Brain microvascular endothelial cell (primary cell): ENCODE data around the gene HECA.
"Not testable (repeated sequence)": the region's sequence is repeated elsewhere in the genome, so short reads cannot be mapped to it uniquely, and the experiment has no call there.

Source experiments
- DNase-seq: peaks from one replicate; pipeline ENCODE4 v3.0.0-alpha.2; 2020
- H3K27ac ChIP-seq: fragments of 250-450 bp; sonication (Bioruptor Pico); 2 replicates; pipeline ENCODE4 v1.5.1; 2020; ENCODE audit warnings: mild to moderate bottlenecking, moderate library complexity
- H3K27me3 ChIP-seq: fragments of 250-450 bp; sonication (Bioruptor Pico); replicated peaks from 2 replicates; pipeline ENCODE4 v1.5.1; 2020; ENCODE audit warnings: mild to moderate bottlenecking
- H3K36me3 ChIP-seq: fragments of 250-450 bp; sonication (Bioruptor Pico); replicated peaks from 2 replicates; pipeline ENCODE4 v1.5.1; 2020; ENCODE audit warnings: mild to moderate bottlenecking
- H3K4me3 ChIP-seq: 2 replicates; pipeline ENCODE4 v1.5.1; 2011; ENCODE audit warnings: low read depth, mild to moderate bottlenecking, control low read depth, low read length, moderate library complexity
- in situ Hi-C: cut with HindIII; loops from 2 replicates; pipeline ENCODE4 v1.10.0; 2017; ENCODE audit warnings: low sequenced_read_pairs, low pct_ligation_motif_present
- TF ChIP-seq, protein P1 (sequence below): IDR thresholded peaks from 2 replicates; pipeline ENCODE4 v1.5.1; 2011; ENCODE audit warnings: low read depth, mild to moderate bottlenecking, moderate library complexity, low read length, control low read depth, inconsistent platforms; ENCODE audit errors: missing control alignments

Gene HECA

DNA sequence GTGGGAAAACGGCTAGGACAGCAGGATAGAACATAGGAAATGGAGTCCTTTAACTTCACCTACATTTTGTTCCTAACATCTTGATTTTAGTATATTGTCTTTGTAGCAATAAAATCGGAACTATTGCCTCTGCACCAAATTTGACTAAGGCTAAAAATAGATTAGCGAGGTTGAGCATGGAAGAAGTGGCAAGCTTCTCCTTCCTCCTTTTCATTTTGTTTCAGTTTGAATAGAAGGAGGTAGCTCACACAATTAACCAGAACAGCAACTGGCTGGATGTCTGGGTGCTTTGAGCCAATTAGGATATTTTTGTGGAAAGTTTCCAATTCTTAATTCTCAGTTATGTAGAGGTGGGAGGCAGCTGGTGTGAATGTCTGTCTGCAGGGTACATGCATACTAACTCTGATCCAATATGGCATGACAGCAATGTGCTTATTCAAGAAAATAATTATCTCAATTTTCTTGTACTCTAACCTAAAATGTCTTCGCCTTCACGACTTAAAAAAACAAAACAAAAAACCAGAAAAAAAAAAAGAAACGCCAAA is 3.1 kb upstream of the HECA start:
- in situ Hi-C loops: no loop called here
- no peak overlapping the region for H3K27ac ChIP-seq
- H3K4me3 ChIP-seq: no peak overlapping the region
- H3K36me3 ChIP-seq: no peaks in the 10 kb centered on the region
- TF ChIP-seq, protein P1, sequence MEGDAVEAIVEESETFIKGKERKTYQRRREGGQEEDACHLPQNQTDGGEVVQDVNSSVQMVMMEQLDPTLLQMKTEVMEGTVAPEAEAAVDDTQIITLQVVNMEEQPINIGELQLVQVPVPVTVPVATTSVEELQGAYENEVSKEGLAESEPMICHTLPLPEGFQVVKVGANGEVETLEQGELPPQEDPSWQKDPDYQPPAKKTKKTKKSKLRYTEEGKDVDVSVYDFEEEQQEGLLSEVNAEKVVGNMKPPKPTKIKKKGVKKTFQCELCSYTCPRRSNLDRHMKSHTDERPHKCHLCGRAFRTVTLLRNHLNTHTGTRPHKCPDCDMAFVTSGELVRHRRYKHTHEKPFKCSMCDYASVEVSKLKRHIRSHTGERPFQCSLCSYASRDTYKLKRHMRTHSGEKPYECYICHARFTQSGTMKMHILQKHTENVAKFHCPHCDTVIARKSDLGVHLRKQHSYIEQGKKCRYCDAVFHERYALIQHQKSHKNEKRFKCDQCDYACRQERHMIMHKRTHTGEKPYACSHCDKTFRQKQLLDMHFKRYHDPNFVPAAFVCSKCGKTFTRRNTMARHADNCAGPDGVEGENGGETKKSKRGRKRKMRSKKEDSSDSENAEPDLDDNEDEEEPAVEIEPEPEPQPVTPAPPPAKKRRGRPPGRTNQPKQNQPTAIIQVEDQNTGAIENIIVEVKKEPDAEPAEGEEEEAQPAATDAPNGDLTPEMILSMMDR: no peak
- no peak for DNase-seq
- H3K27me3 ChIP-seq: no peaks in the 10 kb centered on the region

DNA sequence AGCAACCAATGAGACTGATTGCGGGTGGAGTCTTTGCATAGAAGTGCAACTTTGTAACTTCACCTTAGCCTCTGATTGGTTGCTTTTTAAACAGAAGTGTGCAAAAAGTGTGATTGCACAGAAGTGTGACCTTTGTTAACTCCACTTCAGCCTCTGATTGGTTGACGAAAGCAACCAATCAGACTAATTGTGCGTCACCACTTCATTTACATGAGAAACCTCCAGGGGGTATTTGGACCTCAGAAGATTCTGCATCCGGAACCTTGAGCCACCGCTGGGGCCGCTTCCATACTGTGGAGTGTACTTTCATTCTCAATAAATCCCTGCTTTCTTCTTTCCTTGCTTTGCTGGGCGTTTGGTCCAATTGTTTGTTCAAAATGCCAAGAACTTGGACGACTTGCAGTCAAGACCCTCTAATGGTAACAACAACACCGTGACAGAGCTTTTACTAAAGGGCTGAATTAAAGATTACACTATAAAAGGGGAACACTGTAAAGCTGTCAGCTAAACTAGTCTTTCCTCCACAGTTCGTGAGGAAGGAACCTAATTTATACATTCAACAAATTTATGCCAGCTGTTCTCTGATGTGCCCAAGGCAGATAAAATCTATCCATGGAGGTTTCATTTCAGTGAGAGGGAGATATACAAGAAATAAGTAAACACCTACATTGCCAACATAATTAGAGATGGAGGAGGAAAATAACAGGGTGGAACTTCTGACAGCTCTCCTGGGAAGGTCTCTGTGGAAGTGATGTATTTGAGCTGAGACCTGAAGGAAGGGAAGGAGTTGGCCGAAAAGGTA is 1.4 kb upstream of the HECA start:
- H3K27me3 ChIP-seq: no peaks in the 10 kb centered on the region
- TF ChIP-seq, protein P1: no peak
- H3K4me3 ChIP-seq: no peak overlapping the region
- no peaks in the 10 kb centered on the region for H3K36me3 ChIP-seq
- in situ Hi-C loops: no loop called here
- no peak for DNase-seq
- H3K27ac ChIP-seq: no peak overlapping the region

DNA sequence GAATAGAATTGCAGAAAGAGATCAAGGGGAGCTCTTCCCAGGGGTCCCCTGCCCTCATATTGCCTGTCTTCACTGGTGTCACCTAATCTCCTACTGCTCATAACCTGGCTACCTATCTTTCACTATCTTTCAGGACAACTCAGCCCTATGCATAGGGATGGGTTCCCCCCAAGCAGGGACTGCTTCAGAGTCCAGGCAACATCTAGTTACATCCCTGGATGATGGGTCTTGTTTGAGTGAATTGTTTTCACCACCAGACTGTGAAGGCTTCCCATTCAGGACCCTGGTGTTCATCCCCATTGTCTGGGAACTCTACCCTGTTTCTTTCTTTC is 850 bp upstream of the HECA start:
- H3K4me3 ChIP-seq: no peak overlapping the region
- H3K27me3 ChIP-seq: no peaks in the 10 kb centered on the region
- DNase-seq: no peak
- H3K27ac ChIP-seq: no peak overlapping the region
- TF ChIP-seq, protein P1: no peak
- no peaks in the 10 kb centered on the region for H3K36me3 ChIP-seq
- in situ Hi-C loops: no loop called here

DNA sequence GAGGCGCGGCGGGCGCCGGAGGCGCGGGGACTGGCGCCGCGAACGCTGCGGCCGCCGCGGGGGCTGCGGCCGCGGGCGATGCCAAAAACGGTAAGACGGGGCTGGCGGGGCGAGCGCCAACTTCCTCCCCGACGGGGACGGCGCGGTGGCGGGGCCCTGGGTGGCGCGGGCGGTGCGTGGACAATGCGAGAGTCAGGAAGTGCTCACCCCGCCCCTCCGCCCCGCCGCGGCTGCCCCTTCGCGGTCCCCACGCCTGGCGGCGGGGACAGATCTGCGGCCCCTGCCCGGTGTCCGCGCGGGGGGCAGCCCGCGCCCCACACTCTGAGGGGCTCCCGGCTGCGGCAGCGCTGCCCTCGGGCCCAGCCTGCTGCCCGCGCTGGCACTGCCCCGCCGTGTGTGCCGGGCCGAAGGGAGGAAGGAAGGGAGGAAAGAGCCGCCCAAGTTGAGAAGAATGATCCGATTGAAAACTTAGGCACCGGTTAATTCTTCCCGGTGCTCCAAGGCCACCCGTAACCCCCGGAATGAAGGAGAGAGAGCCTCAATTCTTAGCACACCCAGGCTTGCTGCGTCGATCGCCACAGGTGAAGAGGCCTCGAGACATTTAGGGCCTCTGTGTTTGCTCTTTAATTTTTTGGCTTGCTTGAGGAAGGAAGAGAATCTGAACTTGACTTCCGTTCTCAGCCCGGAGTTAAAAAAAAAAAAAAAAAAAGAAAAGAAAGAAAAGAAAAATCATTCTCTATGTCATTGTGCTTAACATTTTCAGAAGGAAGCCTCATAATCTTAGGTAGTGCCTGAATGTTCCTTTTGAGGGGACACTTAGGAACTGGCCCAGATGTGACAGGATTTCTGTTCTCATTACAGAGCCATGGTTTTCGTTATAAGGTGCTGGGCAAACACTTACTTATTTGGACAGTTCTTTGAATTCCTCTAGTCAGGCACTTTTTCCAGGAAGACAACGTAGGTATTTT is 982 bp downstream of the HECA start:
- Histone ChIP-seq H3K4me3 (peak overlapping the region; percentile 75), H3K36me3 (no peaks in the 10 kb centered on the region), H3K27ac (peak overlapping the region; percentile 28), H3K27me3 (no peaks in the 10 kb centered on the region)
- in situ Hi-C loops: no loop called here
- TF ChIP-seq, protein P1: no peak
- no peak for DNase-seq

DNA sequence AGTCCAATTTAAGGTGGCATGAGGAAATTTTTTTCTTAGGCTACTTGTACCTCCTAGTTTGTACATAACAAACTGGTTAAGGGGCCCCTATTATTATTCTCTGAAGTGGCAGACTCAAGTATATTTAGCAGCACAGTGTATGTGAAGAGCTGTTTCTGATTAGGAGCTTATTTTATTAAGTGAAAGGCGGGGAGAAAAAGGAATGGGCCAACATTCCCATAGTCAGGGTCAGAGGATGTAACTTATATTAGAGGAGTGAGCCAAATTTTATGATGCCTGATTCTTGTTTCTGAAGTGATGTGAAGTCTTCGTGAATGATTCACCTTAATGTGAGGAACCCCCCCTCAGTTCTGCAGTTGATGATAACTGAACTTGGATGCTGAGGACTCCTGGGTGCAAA is 2.8 kb downstream of the HECA start:
- no peak overlapping the region for H3K4me3 ChIP-seq
- no peak overlapping the region for H3K27ac ChIP-seq
- TF ChIP-seq, protein P1: no peak
- DNase-seq: no peak
- H3K27me3 ChIP-seq: no peaks in the 10 kb centered on the region
- H3K36me3 ChIP-seq: no peaks in the 10 kb centered on the region
- in situ Hi-C loops: no loop called here

DNA sequence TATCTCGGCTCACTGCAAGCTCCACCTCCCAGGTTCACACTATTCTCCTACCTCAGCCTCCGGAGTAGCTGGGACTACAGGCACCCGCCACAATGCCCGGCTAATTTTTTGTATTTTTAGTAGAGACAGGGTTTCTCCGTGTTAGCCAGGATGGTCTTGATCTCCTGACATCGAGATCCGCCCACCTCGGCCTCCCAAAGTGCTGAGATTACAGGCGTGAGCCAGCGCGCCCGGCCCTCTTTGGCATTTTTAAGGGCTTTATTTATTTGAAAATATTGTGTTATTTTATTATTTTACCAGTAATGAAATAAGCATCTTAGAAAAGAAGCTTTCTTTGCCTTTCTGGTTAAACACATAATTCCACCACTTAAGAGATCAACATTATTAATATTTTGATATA is 6.0 kb downstream of the HECA start:
- H3K27me3 ChIP-seq, in situ Hi-C loops, H3K27ac ChIP-seq, DNase-seq, H3K36me3 ChIP-seq, H3K4me3 ChIP-seq: not testable (repeated sequence)
